Breast epithelium (tissue), 3 donors: Measurements from ENCODE around the gene BARX2.

Experiments used
- CTCF ChIP-seq, 3 donors: fragments of 450-650 bp; IDR thresholded peaks; one replicate each; pipeline ENCODE4 v1.5.1; 2016 to 2017; ENCODE audit warnings: antibody characterized with exemption in 3 of 3, mild to moderate bottlenecking in 3 of 3, moderate library complexity in 3 of 3
- POLR2A ChIP-seq: fragments of 450-650 bp; IDR thresholded peaks from one replicate; pipeline ENCODE4 v1.6.1; 2016; ENCODE audit warnings: antibody characterized with exemption, mild to moderate bottlenecking, moderate library complexity
- POLR2AphosphoS5 ChIP-seq, 3 donors: sonication (generic); formaldehyde crosslinking; IDR thresholded peaks; one replicate each; pipeline ENCODE4 v1.6.1; 2017; ENCODE audit warnings: antibody characterized with exemption in 3 of 3

DNA sequence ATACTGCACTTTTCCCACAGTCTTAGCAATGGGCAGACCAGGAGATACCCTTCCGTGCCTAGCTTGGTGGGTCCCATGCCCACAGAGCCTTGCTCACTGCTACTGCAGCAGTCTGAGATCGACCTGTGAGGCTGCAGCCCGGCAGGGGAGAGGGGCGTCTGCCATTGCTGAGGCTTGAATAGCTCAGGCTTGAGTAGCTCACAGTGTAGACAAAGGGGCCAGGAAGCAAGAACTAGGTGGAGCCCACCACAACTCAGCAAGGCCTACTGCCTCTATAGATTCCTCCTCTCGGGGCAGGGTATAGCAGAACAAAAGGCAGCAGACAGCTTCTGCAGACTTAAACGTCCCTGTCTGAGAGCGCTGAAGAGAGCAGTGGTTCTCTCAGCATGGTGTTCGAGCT, 118.1 kb downstream of the BARX2 start:
- TF ChIP-seq CTCF (IDR thresholded peaks at IDR 0.05) (no peak), POLR2AphosphoS5 (IDR thresholded peaks at IDR 0.05) (no peak), POLR2A (no peak)
